ENCODE measurements around the gene SOCS2. TPM values are rescaled to one million over a fixed set of nuclear protein-coding genes. Genes with fewer than 3 reads are reported as not detected.

Gene SOCS2
- total and polyA plus RNA-seq, 10 donors: 5.3 to 32.3 (median 12.2) TPM

DNA sequence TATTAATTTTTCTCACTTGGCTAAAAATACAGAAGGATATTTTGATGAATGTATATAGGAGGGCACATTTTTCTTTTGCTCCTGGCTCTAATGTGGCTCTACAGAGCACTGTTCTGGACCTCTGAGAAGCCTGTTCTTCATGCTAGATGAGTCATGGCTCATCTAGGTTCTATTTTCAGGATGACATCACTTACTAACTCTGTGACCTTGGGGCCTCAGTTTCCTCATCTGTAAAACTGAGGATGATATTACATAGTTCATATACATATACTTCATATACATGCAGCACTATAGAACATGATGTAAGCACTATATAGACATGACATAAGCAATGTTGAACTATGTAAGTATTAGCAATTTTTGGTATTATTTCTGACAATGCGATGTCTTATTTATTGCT lies 35.8 kb downstream of the SOCS2 start:
- WGBS, 5 donors: 96 to 100% (median 96%) methylated on average over 1 of the region's 1 CpG

DNA sequence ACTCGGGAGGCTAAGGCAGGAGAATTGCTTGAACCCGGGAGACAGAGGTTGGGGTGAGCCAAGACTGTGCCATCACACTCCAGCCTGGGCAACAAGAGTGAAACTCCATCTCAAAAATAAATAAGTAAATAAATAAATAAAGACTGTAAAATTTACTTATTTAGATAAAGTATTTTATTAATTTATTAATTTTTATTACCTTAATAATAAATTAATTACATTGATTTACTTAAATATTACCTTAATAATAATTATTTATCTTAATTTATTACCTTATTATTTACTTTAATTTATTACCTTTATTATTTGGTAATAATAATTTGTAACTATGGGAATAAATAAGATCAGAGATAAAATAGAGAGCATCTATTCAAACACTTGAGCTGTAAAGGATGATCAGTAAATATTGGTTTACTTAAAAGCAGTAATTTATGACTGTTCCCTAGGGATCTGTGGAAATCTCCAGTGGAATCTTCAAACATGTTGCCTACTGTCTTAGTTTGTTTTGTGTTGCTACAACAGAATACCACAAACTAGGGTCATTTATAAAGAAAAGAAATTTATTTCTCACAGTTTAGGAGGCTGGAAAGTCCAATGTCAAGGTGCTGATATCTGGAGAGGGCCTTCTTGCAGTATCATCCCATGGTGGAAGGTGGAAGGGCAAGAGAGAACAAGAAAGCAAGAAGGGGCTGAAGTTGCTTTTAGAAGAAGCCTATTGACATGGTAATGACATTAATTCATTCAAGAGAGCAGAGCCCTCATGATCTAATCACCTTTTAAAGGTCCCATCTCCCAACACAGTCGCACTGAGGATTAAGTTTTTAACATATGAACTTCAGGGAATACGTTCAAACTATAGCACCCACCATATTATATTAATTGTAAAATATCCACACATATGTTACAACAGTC lies 37.1 kb downstream of the SOCS2 start:
- 88 to 94% (median 91%) methylated on average over 4 of the region's 4 CpGs for WGBS, 5 donors
- no peaks in the 10 kb centered on the region for H3K9me3 ChIP-seq
- TF ChIP-seq, protein P1, sequence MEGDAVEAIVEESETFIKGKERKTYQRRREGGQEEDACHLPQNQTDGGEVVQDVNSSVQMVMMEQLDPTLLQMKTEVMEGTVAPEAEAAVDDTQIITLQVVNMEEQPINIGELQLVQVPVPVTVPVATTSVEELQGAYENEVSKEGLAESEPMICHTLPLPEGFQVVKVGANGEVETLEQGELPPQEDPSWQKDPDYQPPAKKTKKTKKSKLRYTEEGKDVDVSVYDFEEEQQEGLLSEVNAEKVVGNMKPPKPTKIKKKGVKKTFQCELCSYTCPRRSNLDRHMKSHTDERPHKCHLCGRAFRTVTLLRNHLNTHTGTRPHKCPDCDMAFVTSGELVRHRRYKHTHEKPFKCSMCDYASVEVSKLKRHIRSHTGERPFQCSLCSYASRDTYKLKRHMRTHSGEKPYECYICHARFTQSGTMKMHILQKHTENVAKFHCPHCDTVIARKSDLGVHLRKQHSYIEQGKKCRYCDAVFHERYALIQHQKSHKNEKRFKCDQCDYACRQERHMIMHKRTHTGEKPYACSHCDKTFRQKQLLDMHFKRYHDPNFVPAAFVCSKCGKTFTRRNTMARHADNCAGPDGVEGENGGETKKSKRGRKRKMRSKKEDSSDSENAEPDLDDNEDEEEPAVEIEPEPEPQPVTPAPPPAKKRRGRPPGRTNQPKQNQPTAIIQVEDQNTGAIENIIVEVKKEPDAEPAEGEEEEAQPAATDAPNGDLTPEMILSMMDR (IDR thresholded peaks at IDR 0.05 in 8 of 11, conservative IDR thresholded peaks at IDR 0.05 in 3 of 11): no peak
- TF ChIP-seq POLR2A (IDR thresholded peaks at IDR 0.05) (no peak), POLR2AphosphoS5 (IDR thresholded peaks at IDR 0.05) (no peak)
- no peaks in the 10 kb centered on the region for H3K36me3 ChIP-seq
- H3K27me3 ChIP-seq (replicated peaks in 1 of 7): peaks cover 0 to 6% (median 0%) of the 10 kb centered on the region in 7 donors
- no peak overlapping the region for H3K27ac ChIP-seq
- H3K4me1 ChIP-seq: no peaks in the 10 kb centered on the region
- no peak for DNase-seq
- no peak overlapping the region for H3K4me3 ChIP-seq
- intact Hi-C loops (cut with DNase I; ENCODE audit: low total_unique reads): no loop called here

More for the DNA sequence above, 35.8 kb downstream of the SOCS2 start:
- no peak for DNase-seq
- Histone ChIP-seq H3K4me1 (no peaks in the 10 kb centered on the region), H3K4me3 (no peak overlapping the region), H3K36me3 (no peaks in the 10 kb centered on the region), H3K27me3 (replicated peaks in 1 of 7) (peaks cover 0 to 5% (median 0%) of the 10 kb centered on the region in 7 donors), H3K27ac (no peak overlapping the region), H3K9me3 (no peaks in the 10 kb centered on the region)
- intact Hi-C loops (cut with DNase I; ENCODE audit: low total_unique reads): no loop called here
- TF ChIP-seq POLR2A (IDR thresholded peaks at IDR 0.05) (no peak), POLR2AphosphoS5 (IDR thresholded peaks at IDR 0.05) (no peak)
- TF ChIP-seq, protein P1 (IDR thresholded peaks at IDR 0.05 in 8 of 11, conservative IDR thresholded peaks at IDR 0.05 in 3 of 11): no peak

DNA sequence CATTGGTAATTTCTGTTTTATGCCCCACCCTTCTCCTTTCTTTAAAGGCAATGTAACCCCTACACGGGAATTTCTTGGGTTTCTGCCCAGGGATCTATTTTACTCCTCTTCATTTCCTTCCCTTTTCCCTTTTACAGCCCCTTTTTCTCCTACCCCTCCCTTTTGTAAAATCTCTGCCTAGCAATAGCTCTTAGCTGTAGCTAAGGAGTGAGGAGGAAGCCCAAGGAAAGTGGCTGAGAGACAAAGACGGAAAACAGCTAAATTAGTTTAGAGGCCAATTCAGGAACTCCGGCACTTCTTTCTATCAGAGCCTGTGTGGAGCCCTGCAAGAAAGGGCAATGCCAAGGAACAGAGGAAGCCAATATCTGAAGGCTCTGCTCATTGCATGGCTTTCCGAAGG lies 40.3 kb downstream of the SOCS2 start:
- no peak for TF ChIP-seq POLR2A (IDR thresholded peaks at IDR 0.05)
- TF ChIP-seq, protein P1 (IDR thresholded peaks at IDR 0.05 in 8 of 11, conservative IDR thresholded peaks at IDR 0.05 in 3 of 11): no peak
- no peak for TF ChIP-seq POLR2AphosphoS5 (IDR thresholded peaks at IDR 0.05)
- no peak overlapping the region for H3K4me3 ChIP-seq
- no peak overlapping the region for H3K27ac ChIP-seq
- DNase-seq: no peak
- H3K27me3 ChIP-seq (replicated peaks in 1 of 7): peaks cover 0 to 6% (median 0%) of the 10 kb centered on the region in 7 donors
- no peaks in the 10 kb centered on the region for H3K4me1 ChIP-seq
- no peaks in the 10 kb centered on the region for H3K9me3 ChIP-seq
- H3K36me3 ChIP-seq: no peaks in the 10 kb centered on the region
- 30 to 40% (median 37%) methylated on average over 4 of the region's 4 CpGs for WGBS, 5 donors
- intact Hi-C loops (cut with DNase I; ENCODE audit: low total_unique reads): no loop called here

DNA sequence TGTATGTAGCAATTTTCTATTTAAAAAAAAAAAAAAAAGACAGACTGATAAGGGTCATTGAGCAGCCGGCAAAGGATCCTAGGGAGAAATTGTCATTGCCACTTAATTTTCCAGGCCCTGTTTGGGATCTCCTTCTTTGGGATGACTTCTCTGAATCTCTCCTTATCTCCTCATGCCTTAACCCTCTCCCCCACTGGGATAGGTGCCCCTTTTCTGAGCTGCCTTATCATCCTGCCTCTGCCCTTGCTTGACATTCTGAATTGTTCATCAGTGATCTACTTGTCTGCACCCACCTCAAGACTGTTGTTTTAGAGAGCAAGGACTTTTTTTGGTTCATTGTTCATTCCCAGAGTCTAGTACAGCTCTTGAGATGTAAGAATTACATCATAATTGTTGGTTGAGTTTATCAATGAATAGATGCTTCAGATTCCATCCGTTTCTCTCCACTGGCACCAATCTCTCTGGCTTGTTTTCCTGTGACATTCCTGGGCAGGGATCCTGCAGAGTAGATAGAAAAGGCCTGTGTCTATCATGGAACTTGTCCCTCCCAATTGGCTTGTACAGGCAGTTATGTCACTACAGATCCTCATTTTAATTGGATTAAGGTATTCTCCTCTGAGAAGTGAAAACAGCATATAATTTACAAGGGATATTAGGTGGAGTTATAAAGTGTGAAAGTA lies 42.6 kb downstream of the SOCS2 start:
- Histone ChIP-seq H3K4me3 (no peak overlapping the region), H3K27ac (no peak overlapping the region), H3K4me1 (no peaks in the 10 kb centered on the region), H3K36me3 (no peaks in the 10 kb centered on the region), H3K27me3 (replicated peaks in 1 of 7) (peaks cover 0 to 6% (median 0%) of the 10 kb centered on the region in 7 donors), H3K9me3 (no peaks in the 10 kb centered on the region)
- intact Hi-C loops (cut with DNase I; ENCODE audit: low total_unique reads): no loop called here
- no peak for DNase-seq
- 88 to 98% (median 93%) methylated on average over 2 of the region's 2 CpGs for WGBS, 5 donors
- TF ChIP-seq, protein P1 (IDR thresholded peaks at IDR 0.05 in 8 of 11, conservative IDR thresholded peaks at IDR 0.05 in 3 of 11): no peak
- TF ChIP-seq POLR2A (IDR thresholded peaks at IDR 0.05) (no peak), POLR2AphosphoS5 (IDR thresholded peaks at IDR 0.05) (no peak)

Measured in spleen (tissue), 11 donors.